IMR-90 (cell line): ENCODE results near the gene GRID1. TPM values are rescaled to one million over a fixed set of nuclear protein-coding genes. Genes with fewer than 3 reads are reported as not detected.

ENCODE experiments used
- ATAC-seq: fragments of 200-7000 bp; cut with Tn5 transposase; 2 replicates; pipeline ENCODE4 v1.9.1; 2020; ENCODE audit warnings: low read depth, mild to moderate bottlenecking, moderate library complexity
- BruUV-seq: library from RNA; stranded (reverse); fragments of 400-500 nt; replicated peaks from 2 replicates; lab custom pipeline; 2021; lab: Mats Ljungman, UMichigan
- CTCF ChIA-PET: fragments of 300-600 bp; formaldehyde crosslinking; extraction: SDS; loops from one replicate; lab custom pipeline; 2021; ENCODE audit warnings: antibody characterized with exemption; lab: Yijun Ruan, JAX
- POLR2A ChIA-PET: fragments of 300-600 bp; sonication (Branson Sonifier 250); formaldehyde crosslinking; loops from one replicate; lab custom pipeline; 2022; ENCODE audit warnings: antibody characterized with exemption; ENCODE audit not compliant: unreplicated experiment; lab: Charles Lee
- DNase-seq: peaks from one replicate; pipeline ENCODE4 v3.0.0; 2013
- H2AFZ ChIP-seq: replicated peaks from 2 replicates; pipeline ENCODE3; 2013; ENCODE audit warnings: low read length, mild to moderate bottlenecking; ENCODE audit not compliant: poor library complexity
- H2AK5ac ChIP-seq: 2 replicates; pipeline ENCODE4 v1.6.1; 2013; ENCODE audit warnings: low read depth, low read length, inconsistent platforms
- H2AK9ac ChIP-seq: replicated peaks from 2 replicates; pipeline ENCODE3; 2013; ENCODE audit warnings: mild to moderate bottlenecking, low read depth, low read length, moderate library complexity; ENCODE audit not compliant: poor library complexity
- H2BK120ac ChIP-seq: 2 replicates; pipeline ENCODE4 v1.6.1; 2013; ENCODE audit warnings: low read depth, low read length, inconsistent platforms
- H2BK15ac ChIP-seq: 3 replicates; pipeline ENCODE4 v1.6.1; 2013; ENCODE audit warnings: low read depth, low read length, inconsistent platforms
- H2BK20ac ChIP-seq: 2 replicates; pipeline ENCODE4 v1.6.1; 2013; ENCODE audit warnings: low read depth, mild to moderate bottlenecking, inconsistent platforms, low read length, moderate library complexity
- H2BK5ac ChIP-seq: 2 replicates; pipeline ENCODE4 v1.6.1; 2013; ENCODE audit warnings: mild to moderate bottlenecking, low read depth, low read length, inconsistent platforms; ENCODE audit not compliant: poor library complexity, severe bottlenecking
- H3K14ac ChIP-seq: replicated peaks from 2 replicates; pipeline ENCODE4 v1.6.1; 2013; ENCODE audit warnings: low read depth, low read length, inconsistent platforms
- H3K18ac ChIP-seq: 2 replicates; pipeline ENCODE4 v1.6.1; 2013; ENCODE audit warnings: low read depth, low read length, control low read depth
- H3K23ac ChIP-seq: 2 replicates; pipeline ENCODE4 v1.6.1; 2013; ENCODE audit warnings: low read depth, low read length, inconsistent platforms
- H3K27ac ChIP-seq: 2 replicates; pipeline ENCODE4 v1.5.1; 2013; ENCODE audit warnings: mild to moderate bottlenecking, control low read depth, low read length; ENCODE audit not compliant: insufficient read depth
- H3K27me3 ChIP-seq: 2 replicates; pipeline ENCODE4 v1.6.1; 2013; ENCODE audit warnings: low read length; ENCODE audit not compliant: control insufficient read depth, insufficient read depth
- H3K36me3 ChIP-seq: 2 replicates; pipeline ENCODE4 v1.6.1; 2013; ENCODE audit warnings: low read length, mixed read lengths; ENCODE audit not compliant: control insufficient read depth, insufficient read depth
- H3K4ac ChIP-seq: 2 replicates; pipeline ENCODE4 v1.6.1; 2013; ENCODE audit warnings: low read depth, low read length, inconsistent platforms
- H3K4me1 ChIP-seq: 2 replicates; pipeline ENCODE4 v1.6.1; 2013; ENCODE audit warnings: low read length, mixed read lengths; ENCODE audit not compliant: control insufficient read depth, insufficient read depth
- H3K4me2 ChIP-seq: 2 replicates; pipeline ENCODE4 v1.6.1; 2013; ENCODE audit warnings: low read depth, mild to moderate bottlenecking, control low read depth, low read length, moderate library complexity
- H3K4me3 ChIP-seq: 2 replicates; pipeline ENCODE4 v1.5.1; 2013; ENCODE audit warnings: low read depth, mild to moderate bottlenecking, control low read depth, low read length, moderate library complexity; ENCODE audit not compliant: insufficient read depth
- H3K56ac ChIP-seq: 2 replicates; pipeline ENCODE4 v1.6.1; 2013; ENCODE audit warnings: low read length, inconsistent platforms; ENCODE audit not compliant: insufficient read depth; ENCODE audit errors: extremely low read depth
- H3K79me1 ChIP-seq, 2 experiments: 2 replicates each; pipeline ENCODE4 v1.6.1; 2013; ENCODE audit warnings: low read length in 2 of 2, inconsistent platforms in 1 of 2, low read depth in 1 of 2
- H3K9ac ChIP-seq: 2 replicates; pipeline ENCODE4 v1.6.1; 2013; ENCODE audit warnings: low read depth, low read length, control low read depth
- H3K9me1 ChIP-seq: 2 replicates; pipeline ENCODE4 v1.6.1; 2013; ENCODE audit warnings: low read length, inconsistent platforms; ENCODE audit not compliant: insufficient read depth
- H3K9me3 ChIP-seq: 2 replicates; pipeline ENCODE4 v1.6.1; 2013; ENCODE audit warnings: low read length; ENCODE audit not compliant: control insufficient read depth, insufficient read depth
- H4K20me1 ChIP-seq: 2 replicates; pipeline ENCODE4 v1.6.1; 2013; ENCODE audit warnings: low read length, inconsistent platforms; ENCODE audit not compliant: insufficient read depth
- H4K5ac ChIP-seq: 2 replicates; pipeline ENCODE4 v1.6.1; 2013; ENCODE audit warnings: mild to moderate bottlenecking, low read depth, low read length, control low read depth
- H4K8ac ChIP-seq, 2 experiments: 2 replicates each; pipeline ENCODE4 v1.6.1; 2013; ENCODE audit warnings: low read depth in 2 of 2, low read length in 2 of 2, control low read depth in 1 of 2, inconsistent platforms in 1 of 2
- H4K91ac ChIP-seq: 2 replicates; pipeline ENCODE4 v1.6.1; 2013; ENCODE audit warnings: low read depth, low read length, inconsistent platforms; ENCODE audit not compliant: insufficient read depth
- BHLHE40 ChIP-seq: fragments of 150-350 bp; IDR thresholded peaks from 2 replicates; pipeline ENCODE4 v1.6.1; 2016; ENCODE audit warnings: mild to moderate bottlenecking, low read depth, low read length
- MAFK ChIP-seq: IDR thresholded peaks from 2 replicates; pipeline ENCODE4 v1.6.1; 2012; ENCODE audit warnings: low read depth, low read length, improper control_type of control experiment
- NFE2L2 ChIP-seq: fragments of 150-350 bp; IDR thresholded peaks from 2 replicates; pipeline ENCODE4 v1.6.1; 2016; ENCODE audit warnings: low read depth, mild to moderate bottlenecking, low read length
- RAD21 ChIP-seq: IDR thresholded peaks from 2 replicates; pipeline ENCODE4 v1.6.1; 2012; ENCODE audit warnings: low read length, improper control_type of control experiment
- RCOR1 ChIP-seq: IDR thresholded peaks from 2 replicates; pipeline ENCODE4 v1.6.1; 2012; ENCODE audit warnings: mild to moderate bottlenecking, low read length, improper control_type of control experiment; ENCODE audit not compliant: insufficient replicate concordance
- SMC3 ChIP-seq: fragments of 150-350 bp; IDR thresholded peaks from 2 replicates; pipeline ENCODE4 v1.6.1; 2016; ENCODE audit warnings: low read depth, mild to moderate bottlenecking, antibody characterized with exemption, low read length, moderate library complexity
- USF2 ChIP-seq: fragments of 150-350 bp; IDR thresholded peaks from 2 replicates; pipeline ENCODE4 v1.6.1; 2017; ENCODE audit warnings: mild to moderate bottlenecking, antibody characterized with exemption, low read length, low read depth
- WGBS, 2 experiments: methylation state at CpG; one replicate each; pipeline versions ENCODE4 v1.1.5 to v1.1.7; 2013; ENCODE audit warnings: missing lambda C conversion rate in 2 of 2; ENCODE audit not compliant: insufficient read length in 1 of 2; ENCODE audit errors: extremely low coverage in 2 of 2; 5-methylcytosine and 5-hydroxymethylcytosine counted together
- dilution Hi-C: fragments of 300-500 bp; cut with HindIII; formaldehyde crosslinking; loops from one replicate; pipeline ENCODE4 v1.14.3; 2018; ENCODE audit warnings: low sequenced_read_pairs; ENCODE audit not compliant: unreplicated experiment
- in situ Hi-C: fragments of 300-500 bp; cut with MboI; formaldehyde crosslinking; loops from 3 replicates; pipeline ENCODE4 v1.14.3; 2019; ENCODE audit warnings: low sequenced_read_pairs, inconsistent platforms, mixed read lengths
- intact Hi-C: fragments of 100-400 bp; cut with micrococcal nuclease; formaldehyde crosslinking; loops from 2 replicates; pipeline ENCODE4 v1.10.0; 2022
- polyA plus RNA-seq, 3 experiments: library from polyadenylated mRNA; depleted of rRNA; stranded (reverse); fragments of >200 nt; gene quantifications; 2 replicates each; pipeline ENCODE4 v1.2.3, GENCODE V29; 2012; ENCODE audit warnings: low replicate concordance in 1 of 3
- total RNA-seq: library from RNA; depleted of rRNA; stranded (reverse); fragments of >200 nt; gene quantifications from 2 replicates; pipeline ENCODE4 v1.2.3, GENCODE V29; 2012

The GRID1 gene
- total and polyA plus RNA-seq, 2 of the 4 experiments (the other 2 are of a cell fraction), result not detected

- Histone ChIP-seq H3K23ac (no peak overlapping the region), H4K8ac (no peak overlapping the region), H4K5ac (no peak overlapping the region), H4K20me1 (no peaks in the 10 kb centered on the region), H3K27ac (no peak overlapping the region), H3K79me1 (no peaks in the 10 kb centered on the region), H3K14ac (no peak overlapping the region), H3K56ac (no peak overlapping the region), H2BK15ac (no peak overlapping the region), H3K4me2 (no peak overlapping the region), H3K9ac (no peak overlapping the region), H4K91ac (no peak overlapping the region), H2BK5ac (no peak overlapping the region), H3K4me1 (no peaks in the 10 kb centered on the region), H2AFZ (no peak overlapping the region), H2BK20ac (no peak overlapping the region), H2AK9ac (no peak overlapping the region), H2AK5ac (no peak overlapping the region), H2BK120ac (no peak overlapping the region), H3K18ac (no peak overlapping the region), H3K27me3 (no peaks in the 10 kb centered on the region), H3K36me3 (no peaks in the 10 kb centered on the region), H3K4me3 (no peak overlapping the region), H3K9me3 (peaks cover 2% of the 10 kb centered on the region; the same call in 1 of the 2 replicates), H3K9me1 (no peaks in the 10 kb centered on the region), H3K4ac (no peak overlapping the region)
- ATAC-seq (no peak), DNase-seq (no peak)
- in situ Hi-C loops (no loop called here), dilution Hi-C loops (no loop called here), intact Hi-C loops (no loop called here)
- ChIA-PET CTCF (no interaction called here), POLR2A (no interaction called here)
- BruUV-seq, result no TSS peak
- 21% methylated on average over 2 of the region's 4 CpGs; no CpG with 5 or more reads in 1 of the 2 experiments for WGBS, 2 experiments
- no peak for TF ChIP-seq MAFK
- TF ChIP-seq RCOR1, result no peak
- TF ChIP-seq USF2, result no peak
- TF ChIP-seq NFE2L2, result no peak
- no peak for TF ChIP-seq BHLHE40
- TF ChIP-seq SMC3, result no peak
- TF ChIP-seq RAD21, result no peak
Observed at GRCh38 chr10:86079088-86079487, 287.5 kb downstream of the GRID1 start.
